Measurements from ENCODE around the gene OR9A4.

GRCh38 chr7:141872931-141873330, 43.3 kb upstream of the OR9A4 start:
- TF ChIP-seq EZH2 (IDR thresholded peaks at IDR 0.05): no peak
- TF ChIP-seq POLR2AphosphoS5 (IDR thresholded peaks at IDR 0.05; ENCODE audit: borderline replicate concordance, low read depth, low read length): no peak
- no peak for TF ChIP-seq FOXP2 (optimal IDR thresholded peaks at IDR 0.05; ENCODE audit: control extremely low read depth, extremely low read length, insufficient read depth)
